ENCODE results near the gene CA5A. TPM values are rescaled to one million over a fixed set of nuclear protein-coding genes. Genes with fewer than 3 reads are reported as not detected.
A peak's percentile ranks its signal among the peaks of the same experiment; 100 is the strongest.

The CA5A gene
- polyA plus RNA-seq, 1 donor = 0.03 TPM

DNA sequence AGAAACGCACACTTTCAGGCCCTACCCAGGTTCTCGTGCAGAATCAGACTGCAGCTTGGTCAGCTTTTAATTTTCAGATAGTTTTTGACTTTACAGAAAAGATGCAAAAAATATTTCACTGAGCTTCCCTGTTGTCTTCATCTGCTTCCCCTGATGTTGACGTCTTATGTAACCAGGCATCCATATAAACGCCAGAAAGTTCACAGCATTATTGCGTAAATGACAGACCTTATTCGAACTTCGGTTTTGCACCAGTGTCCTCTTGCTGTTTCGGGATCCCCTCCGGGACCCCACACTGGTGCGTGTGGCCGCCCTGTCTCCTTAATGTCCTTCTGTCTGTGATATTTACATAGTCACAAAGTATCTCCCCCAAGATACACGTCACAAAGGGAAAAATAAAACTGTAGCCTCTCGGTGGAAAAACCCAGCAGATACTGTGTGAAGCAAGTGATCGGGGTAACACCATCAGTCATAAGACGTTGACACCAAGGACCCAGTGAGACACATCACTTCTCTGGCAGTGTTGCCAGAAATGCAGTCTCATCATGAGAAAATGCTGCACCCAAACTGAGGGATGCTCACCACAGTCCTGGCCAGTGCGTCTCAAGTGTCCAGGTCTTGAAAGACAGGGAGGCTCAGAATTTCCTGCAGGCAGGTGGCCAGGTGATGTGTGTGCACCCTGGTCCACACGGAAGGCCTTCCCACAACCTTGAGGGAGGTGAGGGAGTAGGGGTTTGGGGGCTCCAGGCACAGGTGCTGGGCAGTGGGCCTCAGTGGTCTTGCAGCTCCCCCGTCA, 19.2 kb upstream of the CA5A start:
- no peak overlapping the region for H3K4me3 ChIP-seq (ENCODE audit: low read length)
- no peak for DNase-seq
- peaks cover 21% of the 10 kb centered on the region for H3K4me1 ChIP-seq (ENCODE audit: control insufficient read depth, insufficient read depth, low read length)
- no peaks in the 10 kb centered on the region for H3K27me3 ChIP-seq (ENCODE audit: control insufficient read depth, insufficient read depth, low read length)
- no peaks in the 10 kb centered on the region for H3K9me3 ChIP-seq (ENCODE audit: control insufficient read depth, low read depth, low read length)
- 98% methylated on average over 5 of the region's 18 CpGs for WGBS (ENCODE audit: insufficient coverage, low lambda C conversion rate)
- H3K27ac ChIP-seq (ENCODE audit: low read length) = peak overlapping the region; percentile 22
- peaks cover 24% of the 10 kb centered on the region for H3K36me3 ChIP-seq (ENCODE audit: control insufficient read depth, insufficient read depth, low read length)

DNA sequence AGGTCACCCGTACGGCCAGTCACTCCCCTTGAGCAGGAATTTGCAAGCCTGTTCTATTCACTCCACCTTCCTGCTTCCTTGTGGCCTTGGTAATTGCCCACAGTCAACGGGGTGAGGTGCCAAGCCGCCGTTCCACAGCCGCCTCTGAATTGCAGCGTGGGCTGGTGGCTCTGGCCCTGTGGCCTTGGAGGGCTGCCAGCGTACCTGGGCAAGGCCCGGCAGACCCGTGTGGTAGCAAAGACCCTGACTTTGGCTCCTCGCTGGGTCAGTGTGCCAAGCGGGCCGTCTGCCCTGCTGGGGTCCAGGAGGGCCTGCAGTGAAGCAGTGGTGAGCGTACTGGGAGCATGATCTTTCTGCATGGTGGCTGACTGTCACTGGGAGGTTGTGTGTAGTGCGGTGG, 18.5 kb upstream of the CA5A start:
- H3K4me1 ChIP-seq (ENCODE audit: control insufficient read depth, insufficient read depth, low read length) = peaks cover 21% of the 10 kb centered on the region
- H3K36me3 ChIP-seq (ENCODE audit: control insufficient read depth, insufficient read depth, low read length) = peaks cover 24% of the 10 kb centered on the region
- H3K27ac ChIP-seq (ENCODE audit: low read length) = no peak overlapping the region
- DNase-seq = no peak
- no CpG with 5 or more reads among the region's 15 CpGs for WGBS (ENCODE audit: insufficient coverage, low lambda C conversion rate)
- H3K27me3 ChIP-seq (ENCODE audit: control insufficient read depth, insufficient read depth, low read length) = no peaks in the 10 kb centered on the region
- no peaks in the 10 kb centered on the region for H3K9me3 ChIP-seq (ENCODE audit: control insufficient read depth, low read depth, low read length)
- H3K4me3 ChIP-seq (ENCODE audit: low read length) = no peak overlapping the region

DNA sequence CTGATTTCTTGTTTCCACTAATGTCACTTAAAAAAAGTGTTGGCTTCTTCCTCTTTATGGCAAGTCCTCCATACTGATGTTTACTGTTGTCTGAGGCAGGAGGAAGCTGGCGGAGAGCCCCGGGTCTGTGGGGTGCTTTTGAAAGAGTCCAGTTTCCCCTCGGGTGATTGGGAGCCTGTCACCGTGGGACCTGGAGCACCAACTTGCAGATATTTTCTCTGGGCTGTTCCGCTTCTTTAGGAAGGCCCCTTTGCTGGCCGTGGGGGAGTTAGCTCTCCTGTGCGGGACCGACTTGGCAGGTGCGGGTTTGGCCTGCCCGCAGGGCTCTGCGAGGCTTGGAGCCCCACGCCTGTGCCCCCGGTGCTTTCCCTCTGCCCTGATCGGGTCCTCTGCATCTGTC, 18.0 kb upstream of the CA5A start:
- WGBS (ENCODE audit: insufficient coverage, low lambda C conversion rate) = no CpG with 5 or more reads among the region's 14 CpGs

DNA sequence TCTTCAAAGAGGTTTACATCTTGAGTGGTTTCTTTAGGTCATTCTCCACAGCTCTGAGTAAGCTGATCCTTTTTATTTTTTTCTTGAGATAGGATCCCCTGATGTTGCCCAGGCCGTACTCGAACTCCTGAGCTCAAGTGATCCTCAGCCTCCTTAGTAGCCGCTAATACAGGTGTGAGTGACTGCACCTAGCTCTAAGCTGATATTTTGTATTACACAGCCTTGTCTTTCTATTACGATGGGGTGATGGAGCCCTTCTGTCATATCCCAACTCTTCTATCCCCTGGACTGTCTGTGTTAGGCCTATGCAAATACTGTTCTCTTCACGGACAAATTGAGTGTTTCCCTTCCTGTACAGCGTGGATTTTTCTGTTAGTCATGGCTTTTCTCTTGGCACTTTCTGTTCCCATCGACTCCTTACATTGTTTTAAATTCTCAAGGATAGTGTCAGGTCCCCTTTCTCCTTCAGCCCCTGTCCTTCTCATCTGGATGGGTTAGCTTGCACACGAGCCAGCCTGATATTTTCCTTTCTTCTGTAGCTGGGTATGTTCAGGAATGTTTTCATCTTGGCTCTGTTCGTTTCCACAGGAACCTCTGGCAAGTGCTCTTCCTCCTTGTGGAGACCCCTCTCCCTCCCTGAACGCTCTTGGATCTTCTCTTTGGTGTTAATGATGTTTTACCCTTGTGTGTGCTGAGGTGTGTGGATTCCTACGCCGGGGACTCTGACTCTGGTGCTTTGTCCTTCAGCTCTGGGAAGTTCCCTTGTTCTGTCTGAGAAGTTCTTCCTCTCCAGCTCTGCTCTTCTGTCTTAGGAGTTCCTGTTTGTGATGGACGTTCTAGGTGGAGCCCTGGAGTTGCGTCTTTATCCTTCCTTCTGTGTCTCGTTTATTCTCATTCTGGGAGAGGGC, 17.2 kb upstream of the CA5A start:
- Histone ChIP-seq H3K4me3 (ENCODE audit: low read length) (no peak overlapping the region), H3K4me1 (ENCODE audit: control insufficient read depth, insufficient read depth, low read length) (peaks cover 32% of the 10 kb centered on the region), H3K27me3 (ENCODE audit: control insufficient read depth, insufficient read depth, low read length) (no peaks in the 10 kb centered on the region), H3K27ac (ENCODE audit: low read length) (peak overlapping the region; percentile 8), H3K36me3 (ENCODE audit: control insufficient read depth, insufficient read depth, low read length) (peaks cover 24% of the 10 kb centered on the region), H3K9me3 (ENCODE audit: control insufficient read depth, low read depth, low read length) (no peaks in the 10 kb centered on the region)
- WGBS (ENCODE audit: insufficient coverage, low lambda C conversion rate) = 95% methylated on average over 4 of the region's 15 CpGs
- no peak for DNase-seq

More for the DNA sequence above, 18.0 kb upstream of the CA5A start:
- H3K4me1 ChIP-seq (ENCODE audit: control insufficient read depth, insufficient read depth, low read length) = peaks cover 25% of the 10 kb centered on the region
- no peak for DNase-seq
- H3K9me3 ChIP-seq (ENCODE audit: control insufficient read depth, low read depth, low read length) = no peaks in the 10 kb centered on the region
- H3K4me3 ChIP-seq (ENCODE audit: low read length) = no peak overlapping the region
- H3K27me3 ChIP-seq (ENCODE audit: control insufficient read depth, insufficient read depth, low read length) = no peaks in the 10 kb centered on the region
- H3K27ac ChIP-seq (ENCODE audit: low read length) = no peak overlapping the region
- H3K36me3 ChIP-seq (ENCODE audit: control insufficient read depth, insufficient read depth, low read length) = peaks cover 24% of the 10 kb centered on the region

DNA sequence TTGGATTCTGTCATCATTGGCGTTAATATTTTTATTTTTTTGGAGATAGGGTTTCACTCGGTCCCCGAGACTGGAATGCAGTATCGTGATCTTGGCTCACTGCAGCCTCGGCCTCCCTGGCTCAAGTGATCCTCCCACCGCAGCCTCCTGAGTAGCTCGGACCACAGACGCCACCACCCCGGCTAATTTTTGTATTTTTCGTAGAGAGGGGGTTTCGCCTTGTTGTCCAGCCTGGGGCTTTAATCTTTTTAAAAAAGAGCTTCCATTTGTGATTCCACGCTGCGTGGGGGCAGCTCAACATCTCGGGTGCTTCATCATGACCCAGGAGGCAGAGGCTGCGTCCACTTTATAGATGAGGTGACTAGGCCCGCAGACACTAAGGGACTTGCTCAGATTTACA, 16.4 kb upstream of the CA5A start:
- peak overlapping the region; percentile 91 for H3K27ac ChIP-seq (ENCODE audit: low read length)
- no peaks in the 10 kb centered on the region for H3K27me3 ChIP-seq (ENCODE audit: control insufficient read depth, insufficient read depth, low read length)
- WGBS (ENCODE audit: insufficient coverage, low lambda C conversion rate) = 100% methylated on average over 1 of the region's 16 CpGs
- no peaks in the 10 kb centered on the region for H3K9me3 ChIP-seq (ENCODE audit: control insufficient read depth, low read depth, low read length)
- DNase-seq = no peak
- H3K36me3 ChIP-seq (ENCODE audit: control insufficient read depth, insufficient read depth, low read length) = peaks cover 18% of the 10 kb centered on the region
- H3K4me3 ChIP-seq (ENCODE audit: low read length) = peak overlapping the region; percentile 92
- H3K4me1 ChIP-seq (ENCODE audit: control insufficient read depth, insufficient read depth, low read length) = peaks cover 38% of the 10 kb centered on the region

DNA sequence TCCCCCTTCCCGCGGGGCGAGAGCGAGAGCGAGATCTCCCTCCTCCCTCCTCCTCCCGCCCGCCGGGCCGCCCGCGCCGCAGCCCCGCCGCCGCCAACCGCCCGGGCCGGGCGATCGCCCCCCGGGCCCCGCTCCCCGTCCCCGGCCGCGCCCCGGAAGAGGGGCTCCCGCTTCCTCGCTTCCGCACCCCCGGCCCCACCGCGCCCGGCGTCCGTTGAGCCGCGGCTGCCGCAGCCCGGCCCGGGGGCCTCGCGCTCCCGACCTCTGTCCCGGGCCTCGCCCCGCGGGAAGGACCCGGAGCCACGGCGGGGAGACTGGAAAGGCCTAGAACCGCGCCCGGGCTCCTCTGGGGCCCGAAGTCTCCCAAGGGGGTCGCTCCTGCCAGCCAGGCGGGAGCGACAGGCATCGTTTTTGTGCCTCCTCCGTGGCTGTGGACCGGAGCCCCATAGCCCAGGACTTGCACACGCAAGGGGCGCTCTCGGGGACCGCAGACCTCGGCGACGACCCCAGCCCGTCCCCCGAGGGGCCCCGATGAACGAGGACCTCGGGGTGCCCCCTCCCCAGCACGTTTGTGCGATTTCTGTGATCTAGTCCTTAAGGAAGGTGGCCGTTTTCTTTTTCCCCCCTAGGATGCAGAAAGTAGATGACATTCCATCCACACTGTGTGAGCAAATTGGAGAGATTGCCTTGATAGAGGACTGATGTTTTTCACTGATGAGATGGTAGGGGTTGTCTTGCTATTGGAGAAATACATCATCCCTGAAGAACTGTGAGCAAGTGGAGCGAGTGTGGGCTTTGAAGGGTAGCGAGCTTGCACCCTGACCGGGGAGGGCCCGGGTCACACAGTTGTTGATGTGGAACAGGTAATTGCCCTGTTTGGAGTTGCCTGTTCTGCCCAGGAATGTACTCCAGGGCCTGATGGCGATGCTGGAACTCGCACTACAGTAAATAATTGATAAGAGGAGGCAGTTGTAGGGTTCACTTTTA, 15.5 kb upstream of the CA5A start:
- no CpG with 5 or more reads among the region's 82 CpGs for WGBS (ENCODE audit: insufficient coverage, low lambda C conversion rate)

DNA sequence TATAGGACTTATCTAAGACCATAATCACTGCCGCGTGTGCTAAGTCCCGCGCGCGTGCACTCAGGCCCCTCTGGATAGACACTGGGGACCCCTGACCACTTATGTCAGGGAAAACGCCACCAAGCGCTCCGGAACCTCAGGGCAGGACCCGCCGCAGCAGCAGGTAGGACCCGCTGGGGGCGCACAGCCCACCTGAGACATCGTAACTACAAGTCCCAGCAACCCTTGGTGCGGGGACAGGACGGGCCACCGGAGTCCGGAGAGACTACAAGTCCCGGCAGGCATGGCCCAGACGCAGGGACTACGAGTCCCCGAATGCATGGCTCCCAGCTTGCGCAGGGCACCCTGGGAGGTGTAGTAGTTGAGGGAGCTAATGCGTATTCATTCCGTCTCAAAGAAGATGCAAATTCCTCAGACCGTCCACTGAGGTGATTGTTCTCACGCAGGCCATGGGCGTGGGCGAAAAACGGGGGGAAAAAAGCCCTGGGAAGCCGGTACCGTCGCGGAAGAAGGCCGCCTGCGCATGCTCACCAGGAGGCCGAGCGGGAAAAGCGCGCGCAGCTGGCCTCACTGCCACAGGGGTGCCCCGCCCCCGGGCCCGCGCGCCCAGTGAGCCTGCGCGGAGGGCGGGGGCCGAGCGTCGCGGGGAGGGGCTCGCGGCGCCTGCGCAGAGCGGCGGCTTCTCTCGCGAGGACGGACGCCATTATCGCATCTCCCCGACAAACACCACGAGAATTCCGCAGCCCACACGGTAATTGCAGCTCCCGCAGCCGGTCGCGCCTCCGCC, 14.6 kb upstream of the CA5A start, which contains the start of gene BANP:
Gene BANP (plus strand): TSS at position 670 of the 787 bp plus-strand sequence. CDS start 23,682 bp downstream, outside the sequence.
- no peaks in the 10 kb centered on the region for H3K9me3 ChIP-seq (ENCODE audit: control insufficient read depth, low read depth, low read length)
- peak within 1 kb of the TSS; percentile 93 for H3K27ac ChIP-seq (ENCODE audit: low read length)
- WGBS (ENCODE audit: insufficient coverage, low lambda C conversion rate) = no CpG with 5 or more reads among the region's 73 CpGs
- no peaks in the 10 kb centered on the region for H3K27me3 ChIP-seq (ENCODE audit: control insufficient read depth, insufficient read depth, low read length)
- H3K4me1 ChIP-seq (ENCODE audit: control insufficient read depth, insufficient read depth, low read length) = peaks cover 28% of the 10 kb centered on the region
- peak within 1 kb of the TSS; percentile 92 for H3K4me3 ChIP-seq (ENCODE audit: low read length)
- DNase-seq = peak; percentile 99
- peaks cover 14% of the 10 kb centered on the region for H3K36me3 ChIP-seq (ENCODE audit: control insufficient read depth, insufficient read depth, low read length)

More for the DNA sequence above, 15.5 kb upstream of the CA5A start:
- Histone ChIP-seq H3K9me3 (ENCODE audit: control insufficient read depth, low read depth, low read length) (no peaks in the 10 kb centered on the region), H3K4me1 (ENCODE audit: control insufficient read depth, insufficient read depth, low read length) (peaks cover 37% of the 10 kb centered on the region), H3K27me3 (ENCODE audit: control insufficient read depth, insufficient read depth, low read length) (no peaks in the 10 kb centered on the region), H3K4me3 (ENCODE audit: low read length) (peak overlapping the region; percentile 92), H3K27ac (ENCODE audit: low read length) (peak overlapping the region; percentile 91), H3K36me3 (ENCODE audit: control insufficient read depth, insufficient read depth, low read length) (peaks cover 14% of the 10 kb centered on the region)
- DNase-seq = peak; percentile 44 to 71

DNA sequence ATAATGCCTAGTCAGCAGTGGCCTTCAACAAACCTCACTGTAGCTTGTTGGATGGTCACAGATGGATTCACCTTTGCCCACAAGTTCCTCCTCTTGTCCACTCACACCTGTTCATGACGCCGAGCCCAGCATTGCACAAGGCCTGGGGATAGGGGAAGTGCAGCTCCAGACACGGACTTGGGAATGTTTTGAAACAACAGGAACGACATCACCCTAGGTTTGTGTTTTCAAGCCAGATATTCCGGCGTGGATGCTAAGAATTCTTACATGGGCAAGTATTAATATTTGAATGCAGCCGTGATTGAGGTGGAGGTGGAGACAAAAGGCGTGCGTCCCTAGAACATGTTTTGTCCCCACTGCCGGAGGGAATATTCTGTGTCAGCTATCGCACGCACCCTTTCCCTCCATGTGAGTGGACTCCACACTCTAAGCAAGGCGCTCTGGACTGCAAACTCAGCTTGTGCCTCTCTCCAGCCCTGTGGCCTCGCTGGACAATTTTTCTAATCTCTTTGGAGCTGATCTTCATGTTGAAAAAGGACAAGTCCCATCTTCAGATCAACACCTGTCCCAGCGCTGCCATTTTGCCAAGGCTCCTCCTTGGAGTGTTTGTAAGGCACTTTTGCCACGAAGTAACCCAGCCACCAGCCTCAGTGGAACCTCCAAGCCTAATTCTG, 12.9 kb upstream of the CA5A start:
- WGBS (ENCODE audit: insufficient coverage, low lambda C conversion rate) = no CpG with 5 or more reads among the region's 16 CpGs
- H3K27ac ChIP-seq (ENCODE audit: low read length) = peak overlapping the region; percentile 45
- no peak overlapping the region for H3K4me3 ChIP-seq (ENCODE audit: low read length)
- no peaks in the 10 kb centered on the region for H3K9me3 ChIP-seq (ENCODE audit: control insufficient read depth, low read depth, low read length)
- H3K4me1 ChIP-seq (ENCODE audit: control insufficient read depth, insufficient read depth, low read length) = peaks cover 26% of the 10 kb centered on the region
- H3K27me3 ChIP-seq (ENCODE audit: control insufficient read depth, insufficient read depth, low read length) = no peaks in the 10 kb centered on the region
- peak in 1 of 2 donors; percentile 71 for DNase-seq
- peaks cover 7% of the 10 kb centered on the region for H3K36me3 ChIP-seq (ENCODE audit: control insufficient read depth, insufficient read depth, low read length)

DNA sequence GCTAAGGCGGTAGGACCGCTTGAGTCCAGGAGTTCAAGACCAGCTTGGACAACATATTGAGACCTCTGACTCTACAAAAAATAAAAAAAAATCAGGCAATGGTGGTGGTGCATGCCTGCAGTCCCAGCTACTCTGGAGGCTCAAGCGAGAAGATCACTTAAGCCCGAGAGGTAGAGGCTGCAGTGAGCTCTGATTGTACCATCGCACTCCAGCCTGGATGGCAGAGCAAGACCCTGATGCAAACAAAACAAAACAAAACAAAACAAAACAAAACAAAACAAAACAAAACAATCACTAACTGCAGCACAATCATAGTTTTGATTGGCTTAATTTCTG, 12.4 kb upstream of the CA5A start:
- H3K9me3 ChIP-seq (ENCODE audit: control insufficient read depth, low read depth, low read length) = no peaks in the 10 kb centered on the region
- no CpG with 5 or more reads among the region's 5 CpGs for WGBS (ENCODE audit: insufficient coverage, low lambda C conversion rate)
- peaks cover 26% of the 10 kb centered on the region for H3K4me1 ChIP-seq (ENCODE audit: control insufficient read depth, insufficient read depth, low read length)
- peaks cover 3% of the 10 kb centered on the region for H3K36me3 ChIP-seq (ENCODE audit: control insufficient read depth, insufficient read depth, low read length)
- H3K27ac ChIP-seq (ENCODE audit: low read length) = peak overlapping the region; percentile 53
- no peak for DNase-seq
- H3K27me3 ChIP-seq (ENCODE audit: control insufficient read depth, insufficient read depth, low read length) = no peaks in the 10 kb centered on the region
- no peak overlapping the region for H3K4me3 ChIP-seq (ENCODE audit: low read length)

All from large intestine (tissue), 3 donors.